Measurements from ENCODE around the gene C1GALT1C1L.
"Not testable (repeated sequence)": the region's sequence is repeated elsewhere in the genome, so short reads cannot be mapped to it uniquely, and the experiment has no call there.

Gene C1GALT1C1L

GRCh38 chr2:43648994-43649701, 27.1 kb downstream of the C1GALT1C1L start:
- no peak for DNase-seq

GRCh38 chr2:43643680-43644079, 32.5 kb downstream of the C1GALT1C1L start:
- no peak for DNase-seq

- DNase-seq: no peak
Measured at GRCh38 chr2:43642363-43642762, 33.9 kb downstream of the C1GALT1C1L start.

- DNase-seq: peak; percentile 60 to 63
Measured at GRCh38 chr2:43637030-43637803, 39.0 kb downstream of the C1GALT1C1L start, which contains the start of gene PLEKHH2. PLEKHH2 (plus strand) TSS chr2:43637260; CDS start chr2:43644674, 7,414 bp downstream.

- no peak for DNase-seq
Measured at GRCh38 chr2:43636621-43637020, 39.6 kb downstream of the C1GALT1C1L start.

DNA sequence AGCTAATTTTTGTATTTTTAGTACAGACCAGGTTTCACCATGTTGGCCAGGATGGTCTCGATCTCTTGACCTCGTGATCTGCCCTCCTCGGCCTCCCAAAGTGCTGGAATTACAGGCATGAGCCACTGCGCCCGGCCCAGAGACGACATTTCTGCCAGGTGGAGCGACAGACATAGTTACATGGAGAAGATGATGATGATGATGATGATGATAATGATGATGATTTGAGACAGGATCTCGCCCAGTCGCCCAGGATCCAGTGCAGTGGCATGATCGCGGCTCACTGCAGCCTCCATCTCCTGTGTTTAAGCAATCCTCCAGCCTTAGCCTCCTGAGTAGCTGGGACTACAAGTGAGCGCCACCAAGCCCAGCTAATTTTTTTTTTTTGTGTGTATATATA, 40.1 kb downstream of the C1GALT1C1L start:
- not testable (repeated sequence) for DNase-seq

DNA sequence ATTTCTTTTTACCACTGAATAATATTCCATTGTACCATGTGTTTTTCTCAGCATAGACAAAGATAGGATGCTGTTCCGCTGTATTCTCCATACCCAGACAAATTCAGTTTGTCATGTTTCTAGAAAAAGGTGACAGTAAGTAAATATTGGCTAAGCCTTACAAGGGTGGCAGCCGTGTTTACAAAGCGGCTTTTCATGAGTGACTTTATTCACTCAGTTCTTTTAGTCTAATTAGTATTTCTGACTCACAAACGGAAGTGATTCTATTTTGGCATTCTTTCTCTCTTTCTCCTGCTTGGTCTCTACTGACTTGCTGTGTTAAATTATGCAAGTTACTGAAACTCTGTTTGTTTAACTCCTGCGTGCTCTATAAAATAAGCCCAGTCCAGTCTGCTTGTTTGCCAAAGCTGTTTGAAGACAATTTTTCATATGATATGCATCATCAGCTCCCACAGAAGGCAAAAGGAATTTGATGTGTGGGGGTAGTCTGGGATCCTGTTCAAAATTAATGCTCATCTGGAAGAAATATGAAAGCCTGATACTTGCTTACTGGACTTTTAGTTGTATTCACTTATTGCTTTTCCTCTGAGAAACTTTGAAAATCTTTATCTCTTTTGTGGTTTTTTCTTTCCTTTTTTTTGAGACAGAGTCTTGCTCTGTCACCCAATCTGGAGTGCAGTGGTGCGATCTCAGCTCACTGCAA, 41.5 kb downstream of the C1GALT1C1L start:
- DNase-seq: peak; percentile 88 to 95

- no peak for DNase-seq
Measured at GRCh38 chr2:43631618-43632317, 44.5 kb downstream of the C1GALT1C1L start.
